Activated naive CD4-positive, alpha-beta T cell treated with Interleukin-2 at 50 U/mL for 16 hours (primary cell): ENCODE data around the gene ELANE.
"Not testable (repeated sequence)": the region's sequence is repeated elsewhere in the genome, so short reads cannot be mapped to it uniquely, and the experiment has no call there.

Experiments used
- DNase-seq: peaks from one replicate; pipeline ENCODE4 v3.0.0-alpha.2; 2020

Gene ELANE

GRCh38 chr19:814152-815078 is 37.7 kb upstream of the ELANE start:
- DNase-seq, result no peak

- no peak for DNase-seq
These were observed 36.9 kb upstream of the ELANE start for GRCh38 chr19:815079-815774.

GRCh38 chr19:815775-816499 is 36.2 kb upstream of the ELANE start:
- no peak for DNase-seq

GRCh38 chr19:816500-816857 is 35.6 kb upstream of the ELANE start:
- no peak for DNase-seq

GRCh38 chr19:820212-820611 is 31.9 kb upstream of the ELANE start:
- DNase-seq, result not testable (repeated sequence)

GRCh38 chr19:821231-821824 is 30.8 kb upstream of the ELANE start:
- no peak for DNase-seq

GRCh38 chr19:821825-822503 is 30.1 kb upstream of the ELANE start, which contains the start of gene PLPPR3:
Gene PLPPR3, minus strand, starts transcription at chr19:821955. Its CDS starts 396 bp downstream, at chr19:821559.
- no peak for DNase-seq

GRCh38 chr19:823565-824121 is 28.5 kb upstream of the ELANE start:
- no peak for DNase-seq

- DNase-seq, result no peak
These were observed 27.2 kb upstream of the ELANE start for GRCh38 chr19:824885-825284.

GRCh38 chr19:825897-826644 is 26.0 kb upstream of the ELANE start:
- no peak for DNase-seq

GRCh38 chr19:827314-827709 is 24.8 kb upstream of the ELANE start:
- DNase-seq, result no peak

GRCh38 chr19:827710-828321 is 24.3 kb upstream of the ELANE start, which contains the start of gene AZU1:
Gene AZU1, plus strand, starts transcription at chr19:827837. Its CDS starts 10 bp downstream, at chr19:827847.
- no peak for DNase-seq

GRCh38 chr19:829129-829758 is 22.9 kb upstream of the ELANE start:
- DNase-seq, result no peak

- no peak for DNase-seq
These were observed 20.4 kb upstream of the ELANE start for GRCh38 chr19:831407-832369.

- DNase-seq, result no peak
These were observed 17.9 kb upstream of the ELANE start for GRCh38 chr19:834216-834615.

- no peak for DNase-seq
These were observed 16.8 kb upstream of the ELANE start for GRCh38 chr19:835210-835810.

GRCh38 chr19:840519-841206 is 11.4 kb upstream of the ELANE start, which contains the start of gene PRTN3:
Gene PRTN3, plus strand, starts transcription at chr19:840999. Its CDS starts 10 bp downstream, at chr19:841009.
- DNase-seq, result no peak

- not testable (repeated sequence) for DNase-seq
These were observed 9.3 kb upstream of the ELANE start for GRCh38 chr19:842802-843179.
